ENCODE measurements around the gene IL15RA. TPM values are rescaled to one million over a fixed set of nuclear protein-coding genes. Genes with fewer than 3 reads are reported as not detected.

IL15RA gene
- total and polyA plus RNA-seq, 8 donors = 6.7 to 63.0 (median 15.9) TPM

- 76 to 92% (median 84%) methylated on average over 6 to 7 of the region's 7 CpGs for WGBS, 5 donors
- peaks cover 15 to 27% (median 26%) of the 10 kb centered on the region in 4 donors for H3K36me3 ChIP-seq
- DNase-seq = no peak
- peaks cover 20 to 39% (median 32%) of the 10 kb centered on the region in 4 donors for H3K4me1 ChIP-seq
- TF ChIP-seq POLR2A (IDR thresholded peaks at IDR 0.05) = no peak
- TF ChIP-seq, protein P1, sequence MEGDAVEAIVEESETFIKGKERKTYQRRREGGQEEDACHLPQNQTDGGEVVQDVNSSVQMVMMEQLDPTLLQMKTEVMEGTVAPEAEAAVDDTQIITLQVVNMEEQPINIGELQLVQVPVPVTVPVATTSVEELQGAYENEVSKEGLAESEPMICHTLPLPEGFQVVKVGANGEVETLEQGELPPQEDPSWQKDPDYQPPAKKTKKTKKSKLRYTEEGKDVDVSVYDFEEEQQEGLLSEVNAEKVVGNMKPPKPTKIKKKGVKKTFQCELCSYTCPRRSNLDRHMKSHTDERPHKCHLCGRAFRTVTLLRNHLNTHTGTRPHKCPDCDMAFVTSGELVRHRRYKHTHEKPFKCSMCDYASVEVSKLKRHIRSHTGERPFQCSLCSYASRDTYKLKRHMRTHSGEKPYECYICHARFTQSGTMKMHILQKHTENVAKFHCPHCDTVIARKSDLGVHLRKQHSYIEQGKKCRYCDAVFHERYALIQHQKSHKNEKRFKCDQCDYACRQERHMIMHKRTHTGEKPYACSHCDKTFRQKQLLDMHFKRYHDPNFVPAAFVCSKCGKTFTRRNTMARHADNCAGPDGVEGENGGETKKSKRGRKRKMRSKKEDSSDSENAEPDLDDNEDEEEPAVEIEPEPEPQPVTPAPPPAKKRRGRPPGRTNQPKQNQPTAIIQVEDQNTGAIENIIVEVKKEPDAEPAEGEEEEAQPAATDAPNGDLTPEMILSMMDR (IDR thresholded peaks at IDR 0.05) = no peak
- TF ChIP-seq EP300 (IDR thresholded peaks at IDR 0.05) = no peak
- TF ChIP-seq POLR2AphosphoS5 (IDR thresholded peaks at IDR 0.05) = no peak
- no peaks in the 10 kb centered on the region for H3K27me3 ChIP-seq
- no peak overlapping the region for H3K4me3 ChIP-seq
- intact Hi-C loops (cut with DNase I; ENCODE audit: low total_unique reads) = no loop called here
- peak overlapping the region in 4 of 5 donors; percentile 85 to 91 (median 88) for H3K27ac ChIP-seq
- H3K9me3 ChIP-seq = no peaks in the 10 kb centered on the region
Observed at GRCh38 chr10:5941579-5941978, 35.8 kb downstream of the IL15RA start.

DNA sequence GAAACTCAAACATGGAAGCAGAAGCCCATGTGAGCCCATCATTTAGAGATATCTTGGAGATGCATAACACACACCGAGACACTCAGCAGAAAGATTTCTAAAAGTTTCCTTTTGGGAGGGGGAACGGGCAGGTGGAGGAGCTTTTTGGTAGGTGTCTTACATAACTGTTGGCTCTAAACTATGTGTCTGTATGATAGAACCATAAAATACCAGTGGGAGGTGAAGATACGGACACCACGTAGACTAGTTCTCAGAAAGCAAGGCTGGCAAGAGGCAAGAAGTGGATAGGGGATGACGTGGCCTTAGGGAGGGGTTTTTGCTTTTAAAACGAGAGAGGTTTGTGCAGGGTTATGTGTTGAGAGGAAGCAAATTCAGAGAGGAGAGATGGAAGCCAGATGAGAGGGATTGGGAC lies 36.5 kb downstream of the IL15RA start:
- DNase-seq = no peak
- H3K27me3 ChIP-seq = no peaks in the 10 kb centered on the region
- intact Hi-C loops (cut with DNase I; ENCODE audit: low total_unique reads) = no loop called here
- peaks cover 23 to 35% (median 34%) of the 10 kb centered on the region in 4 donors for H3K36me3 ChIP-seq
- peaks cover 12 to 31% (median 26%) of the 10 kb centered on the region in 4 donors for H3K4me1 ChIP-seq
- peak overlapping the region in 2 of 5 donors; percentile 85 to 91 for H3K27ac ChIP-seq
- no peak for TF ChIP-seq POLR2A (IDR thresholded peaks at IDR 0.05)
- no peak for TF ChIP-seq EP300 (IDR thresholded peaks at IDR 0.05)
- TF ChIP-seq, protein P1 (IDR thresholded peaks at IDR 0.05) = no peak
- H3K4me3 ChIP-seq = no peak overlapping the region
- 70 to 84% (median 80%) methylated on average over 6 of the region's 6 CpGs for WGBS, 5 donors
- H3K9me3 ChIP-seq = no peaks in the 10 kb centered on the region

DNA sequence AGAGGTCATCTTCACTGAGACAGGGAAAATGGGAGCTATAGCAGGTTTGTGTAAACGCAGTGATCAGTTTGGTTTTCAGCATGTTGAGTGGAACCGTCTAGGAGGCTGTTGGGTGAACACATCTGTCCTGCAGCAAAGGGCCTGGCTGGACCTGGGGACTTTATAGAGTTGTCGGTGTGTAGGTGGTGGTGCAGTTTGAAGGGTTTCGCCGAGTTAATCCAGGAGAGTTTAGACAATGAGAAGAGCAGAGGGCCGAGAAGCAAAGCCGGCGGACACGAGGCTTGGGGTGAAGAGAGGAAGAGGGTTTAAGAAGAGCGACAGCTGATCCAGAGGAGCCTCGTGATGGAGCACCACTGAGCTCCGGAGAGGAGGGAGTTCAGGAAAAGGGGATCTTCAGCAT lies 39.1 kb downstream of the IL15RA start:
- Histone ChIP-seq H3K4me1 (peaks cover under 1 to 6% (median 4%) of the 10 kb centered on the region in 4 donors), H3K27me3 (no peaks in the 10 kb centered on the region), H3K36me3 (peaks cover 34 to 57% (median 55%) of the 10 kb centered on the region in 4 donors), H3K27ac (no peak overlapping the region), H3K9me3 (no peaks in the 10 kb centered on the region), H3K4me3 (no peak overlapping the region)
- WGBS, 5 donors = 87 to 90% (median 89%) methylated on average over 12 of the region's 12 CpGs
- intact Hi-C loops (cut with DNase I; ENCODE audit: low total_unique reads) = no loop called here
- no peak for TF ChIP-seq EP300 (IDR thresholded peaks at IDR 0.05)
- TF ChIP-seq POLR2A (IDR thresholded peaks at IDR 0.05) = no peak
- TF ChIP-seq POLR2AphosphoS5 (IDR thresholded peaks at IDR 0.05) = no peak
- TF ChIP-seq, protein P1 (IDR thresholded peaks at IDR 0.05) = no peak
- DNase-seq = no peak

- Histone ChIP-seq H3K36me3 (peaks cover 34 to 70% (median 67%) of the 10 kb centered on the region in 4 donors), H3K4me3 (no peak overlapping the region), H3K27me3 (no peaks in the 10 kb centered on the region), H3K4me1 (no peaks in the 10 kb centered on the region), H3K9me3 (no peaks in the 10 kb centered on the region), H3K27ac (no peak overlapping the region)
- WGBS, 5 donors = 87 to 98% (median 94%) methylated on average over 16 to 18 of the region's 18 CpGs
- TF ChIP-seq, protein P1 (IDR thresholded peaks at IDR 0.05) = no peak
- TF ChIP-seq POLR2AphosphoS5 (IDR thresholded peaks at IDR 0.05) (no peak), EP300 (IDR thresholded peaks at IDR 0.05) (no peak), POLR2A (IDR thresholded peaks at IDR 0.05) (no peak)
- intact Hi-C loops (cut with DNase I; ENCODE audit: low total_unique reads) = no loop called here
- no peak for DNase-seq
Observed at GRCh38 chr10:5937016-5937415, 40.3 kb downstream of the IL15RA start.
